Measurements from ENCODE around the gene IRF7. TPM values are rescaled to one million over a fixed set of nuclear protein-coding genes. Genes with fewer than 3 reads are reported as not detected.

The IRF7 gene
- total RNA-seq: 100 to 1,000 TPM; 120 to 136 TPM

DNA sequence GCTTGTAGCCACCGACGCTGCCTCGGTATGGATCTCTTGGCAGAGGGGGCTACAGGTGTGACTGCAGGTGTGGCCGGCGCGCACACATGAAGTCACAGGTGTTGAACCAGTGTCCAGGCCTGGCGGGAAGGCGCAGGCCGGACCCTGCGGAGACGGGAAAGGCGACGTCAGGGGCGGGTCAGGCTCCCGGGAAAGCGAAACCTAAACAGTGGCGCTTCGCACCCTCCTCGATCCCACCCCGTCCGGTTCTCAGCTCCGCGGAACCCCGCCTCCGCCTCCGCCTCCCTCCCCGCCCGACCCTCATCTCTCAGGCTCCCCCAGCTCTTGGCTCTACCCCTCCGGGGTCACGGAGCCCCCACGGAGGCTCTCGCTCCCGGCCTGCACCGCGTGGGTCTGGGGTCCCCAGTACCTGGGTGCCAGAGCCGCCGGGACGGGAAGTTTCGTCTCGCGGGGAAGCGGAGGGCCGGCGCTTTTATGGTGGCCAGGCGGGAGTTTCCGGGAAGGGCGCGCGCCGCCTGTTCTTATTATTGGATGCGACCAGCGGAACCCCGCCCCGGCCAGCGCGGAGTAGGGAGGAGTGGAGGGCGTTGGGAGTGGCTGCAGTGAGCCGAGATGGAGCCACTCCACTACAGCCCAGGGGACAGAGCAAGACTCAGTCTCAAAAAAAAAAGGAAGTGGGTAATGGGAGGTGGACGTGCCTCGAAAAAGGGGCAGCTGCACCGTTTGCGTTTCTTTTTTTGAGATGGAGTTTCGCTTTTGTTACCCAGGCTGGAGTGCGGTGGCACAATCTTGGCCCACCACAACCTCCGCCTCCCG lies at the start of gene IRF7:
Gene IRF7 (minus strand): TSS at position 447 of the 816 bp plus-strand sequence. CDS start 586 bp downstream, outside the sequence.
- CTCF ChIA-PET: interaction anchor here (1.0 to 1.3 kb wide), 2 partner anchors 61 to 110 kb away, joined by 4 read pairs; no protein-coding TSS in a partner anchor

DNA sequence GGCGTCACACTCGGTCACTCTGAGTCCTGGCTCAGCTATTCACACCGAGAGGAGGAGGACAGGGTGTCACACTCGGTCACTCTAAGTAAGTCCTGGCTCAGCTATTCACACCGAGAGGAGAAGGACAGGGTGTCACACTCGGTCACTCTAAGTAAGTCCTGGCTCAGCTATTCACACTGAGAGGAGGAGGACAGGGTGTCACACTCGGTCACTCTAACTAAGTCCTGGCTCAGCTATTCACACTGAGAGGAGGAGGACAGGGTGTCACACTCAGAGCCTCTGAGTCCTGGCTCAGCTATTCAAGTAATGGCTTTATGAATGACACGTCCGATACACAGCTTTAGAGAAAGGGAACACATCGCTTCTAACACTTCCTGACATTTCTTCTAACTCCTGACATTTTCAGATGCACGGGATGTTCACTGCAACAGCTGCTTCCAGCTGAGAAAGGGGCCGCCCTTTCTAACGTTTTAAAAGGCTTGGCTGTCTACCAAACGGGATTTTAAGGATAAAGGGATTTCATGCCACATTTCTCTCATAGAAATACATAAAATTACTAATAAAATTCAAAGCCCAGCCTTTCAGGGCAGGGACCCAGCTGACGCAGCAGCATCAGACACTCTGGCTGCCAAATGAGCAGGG lies 49.4 kb upstream of the IRF7 start:
- ATAC-seq (no peak), DNase-seq (no peak)
- Mint-ChIP-seq H3K36me3 (ENCODE audit: low read depth) (peaks cover 17% of the 10 kb centered on the region), H3K27ac (no peak overlapping the region), H3K4me3 (no peak overlapping the region), H3K27me3 (ENCODE audit: low read depth) (no peaks in the 10 kb centered on the region), H3K4me1 (ENCODE audit: low read depth) (peaks cover 5% of the 10 kb centered on the region), H3K9me3 (ENCODE audit: insufficient read depth) (no peaks in the 10 kb centered on the region)
- POLR2A ChIA-PET: no interaction called here
- CTCF ChIA-PET: interaction anchor here (0.9 to 1.0 kb wide), 2 partner anchors 9 to 57 kb away, joined by 3 to 4 read pairs; no protein-coding TSS in a partner anchor

More for the DNA sequence above, at the start of gene IRF7:
- ATAC-seq (peak; percentile 83), DNase-seq (peak; percentile 94)
- H3K9me3 Mint-ChIP-seq (ENCODE audit: insufficient read depth): no peaks in the 10 kb centered on the region
- peaks cover 30% of the 10 kb centered on the region for H3K4me1 Mint-ChIP-seq (ENCODE audit: low read depth)
- H3K27me3 Mint-ChIP-seq (ENCODE audit: low read depth): no peaks in the 10 kb centered on the region
- POLR2A ChIA-PET: interaction anchor here (0.6 to 1.6 kb wide), 14 partner anchors 14 to 378 kb away, joined by 3 to 7 read pairs (median 3); partner anchors contain the start of genes DEAF1, PHRF1 and TMEM80
- H3K27ac Mint-ChIP-seq: peak within 1 kb of the TSS; percentile 97
- H3K36me3 Mint-ChIP-seq (ENCODE audit: low read depth): peaks cover 32% of the 10 kb centered on the region
- peak within 1 kb of the TSS; percentile 95 for H3K4me3 Mint-ChIP-seq

DNA sequence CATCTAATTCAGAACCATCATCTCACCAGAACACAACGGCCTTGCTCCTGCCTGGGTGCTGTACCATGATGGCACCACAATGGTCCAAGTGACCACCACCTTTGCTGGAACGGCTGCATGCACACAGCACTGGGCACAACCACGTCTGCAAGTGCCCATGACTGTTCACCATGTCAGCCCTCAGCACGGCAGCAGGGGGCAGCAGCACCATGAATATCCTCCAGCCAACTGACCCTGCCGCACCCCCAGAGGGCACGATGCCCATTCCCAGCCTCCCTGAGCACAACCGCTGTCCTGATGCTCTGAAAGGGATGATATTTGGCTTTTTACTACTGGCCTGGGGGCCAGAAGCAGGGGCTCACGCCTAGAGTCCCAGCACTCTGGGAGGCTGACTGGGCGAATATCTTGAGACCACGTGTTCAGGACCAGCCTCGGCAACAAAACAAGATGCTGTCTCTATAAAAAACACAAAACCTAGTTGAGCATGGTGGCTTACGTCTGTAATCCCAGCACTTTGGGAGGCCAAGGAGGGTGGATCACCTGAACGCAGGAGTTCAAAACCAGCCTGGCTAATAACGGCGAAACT lies 47.0 kb upstream of the IRF7 start:
- DNase-seq (peak; percentile 54), ATAC-seq (peak; percentile 74)
- no peaks in the 10 kb centered on the region for H3K9me3 Mint-ChIP-seq (ENCODE audit: insufficient read depth)
- CTCF ChIA-PET: interaction anchor here (0.6 to 2.2 kb wide), 9 partner anchors 11 to 113 kb away, joined by 3 to 8 read pairs (median 4); partner anchors contain the start of gene TALDO1
- H3K4me1 Mint-ChIP-seq (ENCODE audit: low read depth): peaks cover 5% of the 10 kb centered on the region
- H3K36me3 Mint-ChIP-seq (ENCODE audit: low read depth): peaks cover 13% of the 10 kb centered on the region
- no peak overlapping the region for H3K27ac Mint-ChIP-seq
- POLR2A ChIA-PET: no interaction called here
- H3K27me3 Mint-ChIP-seq (ENCODE audit: low read depth): no peaks in the 10 kb centered on the region
- H3K4me3 Mint-ChIP-seq: no peak overlapping the region

DNA sequence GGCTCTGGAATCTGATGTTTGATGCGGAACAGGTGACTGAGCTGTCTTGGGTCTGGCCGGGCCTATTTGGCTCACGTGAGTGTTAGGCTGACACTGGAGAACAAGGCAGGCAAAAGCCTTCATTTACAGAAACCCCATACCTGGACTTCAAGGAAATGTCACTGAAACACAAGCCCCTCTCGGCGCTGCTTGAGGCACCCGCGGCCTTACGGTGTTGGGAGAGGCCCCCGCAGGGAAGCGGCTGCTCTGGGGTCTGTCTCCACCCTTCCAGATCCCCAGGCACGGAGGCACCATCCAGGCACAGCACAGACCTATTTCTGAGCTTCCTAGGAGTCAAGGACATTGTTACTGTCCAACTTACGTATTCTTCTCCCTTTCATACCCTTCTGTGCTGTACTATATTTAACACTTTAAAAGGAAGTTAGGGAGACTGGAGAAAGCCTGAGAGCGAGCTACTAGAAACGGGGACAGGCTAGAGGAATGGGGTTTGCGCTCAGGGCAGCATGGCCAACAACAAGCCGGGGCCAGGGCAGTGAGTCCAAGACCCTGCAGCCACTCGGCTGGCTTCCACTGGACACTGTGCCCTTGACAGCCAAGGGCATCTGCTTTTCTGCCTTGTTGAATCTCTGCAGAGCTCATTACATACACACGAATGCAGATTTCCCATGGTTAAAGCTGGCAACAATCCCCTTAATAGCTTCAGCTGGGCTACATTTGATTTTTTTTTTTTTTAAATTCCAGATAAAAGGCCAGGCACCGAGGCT lies 45.1 kb upstream of the IRF7 start:
- POLR2A ChIA-PET: interaction anchor here (1.0 kb wide), 1 partner anchor 72 kb away, joined by 3 read pairs; no protein-coding TSS in a partner anchor

DNA sequence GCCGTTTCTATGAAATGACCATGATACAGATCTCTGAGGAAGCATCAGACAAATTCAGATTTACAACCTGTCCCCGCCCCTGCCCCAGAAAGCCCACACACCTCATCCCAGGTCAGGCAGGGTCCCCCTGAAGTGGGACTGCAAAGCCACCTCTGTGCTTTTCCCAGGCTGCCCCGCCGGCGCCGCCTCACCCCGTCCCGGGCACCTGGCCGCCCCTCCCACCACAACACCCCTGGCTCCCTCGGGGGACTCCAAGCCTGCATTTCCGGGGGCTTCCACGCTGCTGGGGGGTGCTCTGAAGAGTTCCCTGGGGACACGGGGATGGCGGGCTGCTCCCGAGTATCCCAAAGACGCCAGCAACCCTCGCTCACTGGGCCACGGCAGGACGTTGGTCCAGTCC lies 44.5 kb upstream of the IRF7 start:
- ChIA-PET POLR2A (interaction anchor here (1.0 kb wide), 1 partner anchor 71 kb away, joined by 3 read pairs; no protein-coding TSS in a partner anchor), CTCF (no interaction called here)
- peaks cover 9% of the 10 kb centered on the region for H3K36me3 Mint-ChIP-seq (ENCODE audit: low read depth)
- DNase-seq (no peak), ATAC-seq (no peak)
- no peaks in the 10 kb centered on the region for H3K27me3 Mint-ChIP-seq (ENCODE audit: low read depth)
- H3K4me3 Mint-ChIP-seq: no peak overlapping the region
- H3K27ac Mint-ChIP-seq: no peak overlapping the region
- H3K9me3 Mint-ChIP-seq (ENCODE audit: insufficient read depth): no peaks in the 10 kb centered on the region
- peaks cover 5% of the 10 kb centered on the region for H3K4me1 Mint-ChIP-seq (ENCODE audit: low read depth)

More for the DNA sequence above, 45.1 kb upstream of the IRF7 start:
- H3K36me3 Mint-ChIP-seq (ENCODE audit: low read depth): peaks cover 10% of the 10 kb centered on the region
- H3K27ac Mint-ChIP-seq: no peak overlapping the region
- DNase-seq (no peak), ATAC-seq (no peak)
- H3K9me3 Mint-ChIP-seq (ENCODE audit: insufficient read depth): no peaks in the 10 kb centered on the region
- peaks cover 5% of the 10 kb centered on the region for H3K4me1 Mint-ChIP-seq (ENCODE audit: low read depth)
- H3K27me3 Mint-ChIP-seq (ENCODE audit: low read depth): no peaks in the 10 kb centered on the region
- CTCF ChIA-PET: interaction anchor here (1.1 kb wide), 1 partner anchor 62 kb away, joined by 3 read pairs; no protein-coding TSS in a partner anchor
- no peak overlapping the region for H3K4me3 Mint-ChIP-seq

DNA sequence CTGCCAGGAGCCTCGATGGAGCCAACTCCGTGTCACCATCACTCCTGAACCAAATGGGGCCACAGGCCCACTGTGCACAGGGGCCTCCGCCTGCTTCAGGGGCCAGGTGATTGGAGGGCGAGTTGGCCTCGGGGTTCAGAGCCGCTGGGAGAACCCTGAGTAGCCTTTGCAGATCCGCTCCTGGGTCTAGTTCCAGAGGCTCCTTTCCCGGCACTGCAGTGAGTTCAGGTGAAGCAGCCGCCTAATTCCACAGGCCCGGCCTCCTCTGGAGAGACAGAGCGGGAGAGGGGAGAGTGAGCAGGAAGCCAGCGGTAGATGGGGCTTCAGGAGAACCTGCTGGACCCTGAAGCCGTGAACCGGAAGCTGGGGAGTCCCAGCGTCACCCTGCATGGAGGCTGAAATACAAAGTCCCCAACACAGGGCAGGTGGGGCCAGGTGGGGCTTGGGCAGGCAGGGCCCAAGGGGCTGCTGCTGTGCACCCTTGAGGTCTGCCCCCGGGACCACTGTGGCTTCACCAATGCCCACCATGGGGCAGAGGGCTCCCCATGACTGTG lies 43.9 kb upstream of the IRF7 start:
- Mint-ChIP-seq H3K27ac (no peak overlapping the region), H3K27me3 (ENCODE audit: low read depth) (no peaks in the 10 kb centered on the region), H3K4me3 (no peak overlapping the region), H3K36me3 (ENCODE audit: low read depth) (peaks cover 10% of the 10 kb centered on the region), H3K4me1 (ENCODE audit: low read depth) (peaks cover 5% of the 10 kb centered on the region), H3K9me3 (ENCODE audit: insufficient read depth) (no peaks in the 10 kb centered on the region)
- ChIA-PET POLR2A (interaction anchor here (0.7 kb wide), 1 partner anchor 329 kb away, joined by 5 read pairs; no protein-coding TSS in a partner anchor), CTCF (no interaction called here)
- no peak for ATAC-seq
- DNase-seq: no peak

DNA sequence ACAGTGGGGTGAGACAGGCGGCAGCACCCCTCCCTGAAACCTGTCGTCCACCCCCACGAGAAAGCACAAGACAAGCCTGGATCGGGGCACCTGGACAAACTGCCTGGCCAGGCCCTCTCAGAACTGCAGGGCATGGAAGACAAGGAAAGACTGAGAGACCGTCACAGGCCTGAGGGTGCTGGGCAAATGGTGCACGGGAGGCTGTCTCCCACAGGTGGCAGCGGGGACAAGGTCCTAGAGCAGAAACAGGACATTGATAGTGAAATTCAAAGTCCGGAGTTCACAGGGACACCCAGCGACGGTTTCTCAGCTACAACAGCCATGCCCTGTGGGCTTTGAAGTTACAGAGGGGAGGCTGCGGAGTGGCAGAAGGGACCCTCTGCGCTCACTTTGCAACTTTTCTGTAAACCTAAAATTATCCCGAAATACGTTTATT lies 42.0 kb upstream of the IRF7 start:
- Mint-ChIP-seq H3K4me1 (ENCODE audit: low read depth) (peaks cover 3% of the 10 kb centered on the region), H3K4me3 (no peak overlapping the region), H3K36me3 (ENCODE audit: low read depth) (peaks cover 5% of the 10 kb centered on the region), H3K9me3 (ENCODE audit: insufficient read depth) (no peaks in the 10 kb centered on the region), H3K27me3 (ENCODE audit: low read depth) (no peaks in the 10 kb centered on the region), H3K27ac (no peak overlapping the region)
- DNase-seq: no peak
- ChIA-PET POLR2A (no interaction called here), CTCF (no interaction called here)
- no peak for ATAC-seq

DNA sequence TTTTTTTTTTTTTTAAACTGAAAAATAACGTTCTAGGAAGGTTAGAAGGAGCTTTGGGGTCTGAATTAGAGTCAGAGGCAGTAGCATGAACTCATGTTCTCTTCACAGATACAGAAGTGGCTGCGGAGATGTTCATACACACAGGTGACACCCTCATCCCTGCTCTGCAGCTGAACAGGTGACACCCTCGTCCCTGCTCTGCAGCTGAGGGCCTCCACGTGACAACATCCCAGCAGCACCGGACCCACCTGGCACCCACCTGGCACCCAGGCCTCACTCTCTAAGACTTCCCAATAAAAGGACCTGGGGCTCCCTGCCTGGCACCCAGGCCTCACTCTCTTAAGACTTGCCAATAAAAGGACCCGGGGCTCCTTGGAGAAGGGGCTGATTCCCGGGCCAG lies 41.1 kb upstream of the IRF7 start:
- no peak for ATAC-seq
- Mint-ChIP-seq H3K36me3 (ENCODE audit: low read depth) (peaks cover 4% of the 10 kb centered on the region), H3K27me3 (ENCODE audit: low read depth) (no peaks in the 10 kb centered on the region), H3K4me1 (ENCODE audit: low read depth) (no peaks in the 10 kb centered on the region), H3K9me3 (ENCODE audit: insufficient read depth) (no peaks in the 10 kb centered on the region), H3K27ac (no peak overlapping the region), H3K4me3 (no peak overlapping the region)
- no peak for DNase-seq
- ChIA-PET CTCF (interaction anchor here (1.6 kb wide), 1 partner anchor 66 kb away, joined by 5 read pairs; no protein-coding TSS in a partner anchor), POLR2A (no interaction called here)

DNA sequence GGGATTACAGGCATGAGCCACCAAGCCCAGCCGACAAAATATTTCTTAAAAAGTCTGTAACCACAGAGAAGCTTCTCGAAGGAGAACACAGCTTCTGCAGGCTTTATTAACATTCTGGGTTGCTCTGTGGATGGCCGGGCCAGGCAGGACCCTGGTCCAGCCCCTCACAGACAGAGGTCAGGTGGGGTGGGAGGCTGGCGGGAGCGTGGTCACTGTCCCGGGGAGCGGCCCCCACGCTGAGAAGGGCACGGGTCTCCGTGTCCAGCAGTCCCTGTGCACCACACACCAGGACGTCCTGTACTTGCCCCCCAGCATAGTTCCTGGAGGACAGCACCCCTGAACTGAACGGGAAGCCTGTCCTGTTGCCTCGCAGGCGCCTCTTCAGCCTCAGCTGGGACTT lies 40.7 kb upstream of the IRF7 start:
- no peaks in the 10 kb centered on the region for H3K27me3 Mint-ChIP-seq (ENCODE audit: low read depth)
- peaks cover 4% of the 10 kb centered on the region for H3K36me3 Mint-ChIP-seq (ENCODE audit: low read depth)
- no peak overlapping the region for H3K4me3 Mint-ChIP-seq
- DNase-seq (no peak), ATAC-seq (no peak)
- CTCF ChIA-PET: interaction anchor here (1.6 kb wide), 1 partner anchor 66 kb away, joined by 5 read pairs; no protein-coding TSS in a partner anchor
- H3K9me3 Mint-ChIP-seq (ENCODE audit: insufficient read depth): no peaks in the 10 kb centered on the region
- no peak overlapping the region for H3K27ac Mint-ChIP-seq
- POLR2A ChIA-PET: no interaction called here
- H3K4me1 Mint-ChIP-seq (ENCODE audit: low read depth): no peaks in the 10 kb centered on the region

DNA sequence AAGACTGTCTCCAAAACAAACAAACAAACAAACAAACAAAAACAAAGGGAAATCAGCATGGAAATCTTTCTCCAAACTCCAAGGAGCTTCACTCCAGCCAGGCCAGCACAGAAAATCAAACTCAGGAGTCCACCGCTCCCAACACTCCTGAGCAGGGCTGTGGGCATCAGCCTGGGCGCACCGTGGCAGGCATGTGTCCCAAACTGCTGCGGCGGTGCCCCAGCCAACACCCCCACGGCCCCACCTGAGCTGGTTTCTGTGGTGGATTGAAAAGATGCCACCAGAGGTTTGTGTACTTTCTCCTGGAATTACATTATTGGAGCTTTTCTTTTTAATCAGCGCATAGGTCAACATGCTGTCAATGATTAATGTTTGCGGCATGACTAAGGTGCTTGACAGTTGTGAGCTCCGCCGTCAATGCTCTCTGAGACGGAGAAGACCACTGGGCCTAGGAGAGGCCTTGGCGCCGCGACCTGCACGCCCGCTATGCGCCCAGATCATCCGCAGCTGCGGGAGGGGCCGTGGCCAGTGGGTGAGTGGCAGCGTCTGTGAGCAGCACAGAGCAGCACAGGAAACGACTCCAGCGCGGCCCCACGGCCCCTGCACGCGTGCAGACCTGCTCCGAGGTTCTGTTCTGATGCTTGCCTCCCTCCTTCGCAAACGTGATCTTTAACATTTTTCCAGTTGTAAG lies 39.4 kb upstream of the IRF7 start:
- Mint-ChIP-seq H3K9me3 (ENCODE audit: insufficient read depth) (no peaks in the 10 kb centered on the region), H3K4me1 (ENCODE audit: low read depth) (no peaks in the 10 kb centered on the region), H3K27me3 (ENCODE audit: low read depth) (no peaks in the 10 kb centered on the region), H3K4me3 (no peak overlapping the region), H3K27ac (no peak overlapping the region), H3K36me3 (ENCODE audit: low read depth) (peaks cover 6% of the 10 kb centered on the region)
- ATAC-seq: no peak
- POLR2A ChIA-PET: no interaction called here
- no peak for DNase-seq
- CTCF ChIA-PET: interaction anchor here (1.6 kb wide), 1 partner anchor 68 kb away, joined by 5 read pairs; no protein-coding TSS in a partner anchor
